ENCODE measurements around the gene VPS41.

VPS41 gene

GRCh38 chr7:38685851-38686250, 223.1 kb downstream of the VPS41 start:
- no peak overlapping the region for H2AFZ ChIP-seq (ENCODE audit: low read length)

GRCh38 chr7:38682606-38683005, 226.4 kb downstream of the VPS41 start:
- Histone ChIP-seq H3K79me2 (ENCODE audit: insufficient read depth, low read length) (no peaks in the 10 kb centered on the region), H3K9me2 (replicated peaks; ENCODE audit: low read depth, low read length) (no peaks in the 10 kb centered on the region), H3K27me3 (ENCODE audit: insufficient read depth, low read length, poor library complexity, severe bottlenecking) (no peaks in the 10 kb centered on the region), H3K36me3 (ENCODE audit: insufficient read depth, low read length) (no peaks in the 10 kb centered on the region), H3K4me3 (ENCODE audit: low read length, poor library complexity, severe bottlenecking) (no peak overlapping the region), H2AFZ (ENCODE audit: low read length) (no peak overlapping the region), H4K20me1 (ENCODE audit: insufficient read depth, low read length, poor library complexity, severe bottlenecking) (no peaks in the 10 kb centered on the region), H3K4me1 (ENCODE audit: insufficient read depth, low read length, poor library complexity, severe bottlenecking) (no peaks in the 10 kb centered on the region), H3F3A (ENCODE audit: low read depth) (no peaks in the 10 kb centered on the region), H3K9ac (ENCODE audit: low read depth, low read length, poor library complexity, severe bottlenecking) (no peak overlapping the region), H3K4me2 (ENCODE audit: low read depth, low read length, poor library complexity, severe bottlenecking) (no peak overlapping the region), H3K9me3 (ENCODE audit: insufficient read depth, low read depth, low read length) (no peaks in the 10 kb centered on the region)
- no peak for TF ChIP-seq CTCF (conservative IDR thresholded peaks at IDR 0.05; ENCODE audit: low read length)
- TF ChIP-seq EZH2phosphoT487 (IDR thresholded peaks at IDR 0.05; ENCODE audit: borderline replicate concordance) = no peak

More at GRCh38 chr7:38685851-38686250, 223.1 kb downstream of the VPS41 start:
- no peaks in the 10 kb centered on the region for H4K20me1 ChIP-seq (ENCODE audit: insufficient read depth, low read length, poor library complexity, severe bottlenecking)
- no peaks in the 10 kb centered on the region for H3K9me2 ChIP-seq (replicated peaks; ENCODE audit: low read depth, low read length)
- no peaks in the 10 kb centered on the region for H3K27me3 ChIP-seq (ENCODE audit: insufficient read depth, low read length, poor library complexity, severe bottlenecking)
- no peaks in the 10 kb centered on the region for H3K9me3 ChIP-seq (ENCODE audit: insufficient read depth, low read depth, low read length)
- TF ChIP-seq CTCF (conservative IDR thresholded peaks at IDR 0.05; ENCODE audit: low read length) (no peak), EZH2phosphoT487 (IDR thresholded peaks at IDR 0.05; ENCODE audit: borderline replicate concordance) (no peak)
- no peaks in the 10 kb centered on the region for H3K4me1 ChIP-seq (ENCODE audit: insufficient read depth, low read length, poor library complexity, severe bottlenecking)
- no peaks in the 10 kb centered on the region for H3F3A ChIP-seq (ENCODE audit: low read depth)
- no peaks in the 10 kb centered on the region for H3K79me2 ChIP-seq (ENCODE audit: insufficient read depth, low read length)
- H3K4me2 ChIP-seq (ENCODE audit: low read depth, low read length, poor library complexity, severe bottlenecking) = no peak overlapping the region
- no peak overlapping the region for H3K4me3 ChIP-seq (ENCODE audit: low read length, poor library complexity, severe bottlenecking)
- no peak overlapping the region for H3K9ac ChIP-seq (ENCODE audit: low read depth, low read length, poor library complexity, severe bottlenecking)
- no peaks in the 10 kb centered on the region for H3K36me3 ChIP-seq (ENCODE audit: insufficient read depth, low read length)

- H3K79me2 ChIP-seq (ENCODE audit: insufficient read depth, low read length) = no peaks in the 10 kb centered on the region
- no peak overlapping the region for H3K4me2 ChIP-seq (ENCODE audit: low read depth, low read length, poor library complexity, severe bottlenecking)
- H3F3A ChIP-seq (ENCODE audit: low read depth) = no peaks in the 10 kb centered on the region
- H3K27me3 ChIP-seq (ENCODE audit: insufficient read depth, low read length, poor library complexity, severe bottlenecking) = no peaks in the 10 kb centered on the region
- no peak overlapping the region for H3K9ac ChIP-seq (ENCODE audit: low read depth, low read length, poor library complexity, severe bottlenecking)
- no peaks in the 10 kb centered on the region for H3K4me1 ChIP-seq (ENCODE audit: insufficient read depth, low read length, poor library complexity, severe bottlenecking)
- no peaks in the 10 kb centered on the region for H3K9me3 ChIP-seq (ENCODE audit: insufficient read depth, low read depth, low read length)
- H2AFZ ChIP-seq (ENCODE audit: low read length) = no peak overlapping the region
- no peak overlapping the region for H3K4me3 ChIP-seq (ENCODE audit: low read length, poor library complexity, severe bottlenecking)
- H4K20me1 ChIP-seq (ENCODE audit: insufficient read depth, low read length, poor library complexity, severe bottlenecking) = no peaks in the 10 kb centered on the region
- TF ChIP-seq EZH2phosphoT487 (IDR thresholded peaks at IDR 0.05; ENCODE audit: borderline replicate concordance) (no peak), CTCF (conservative IDR thresholded peaks at IDR 0.05; ENCODE audit: low read length) (no peak)
- H3K36me3 ChIP-seq (ENCODE audit: insufficient read depth, low read length) = no peaks in the 10 kb centered on the region
- no peaks in the 10 kb centered on the region for H3K9me2 ChIP-seq (replicated peaks; ENCODE audit: low read depth, low read length)
Observed at GRCh38 chr7:38681882-38682281, 227.1 kb downstream of the VPS41 start.

Measured in Loucy (cell line).